ENCODE results near the gene RGCC.

The RGCC gene

DNA sequence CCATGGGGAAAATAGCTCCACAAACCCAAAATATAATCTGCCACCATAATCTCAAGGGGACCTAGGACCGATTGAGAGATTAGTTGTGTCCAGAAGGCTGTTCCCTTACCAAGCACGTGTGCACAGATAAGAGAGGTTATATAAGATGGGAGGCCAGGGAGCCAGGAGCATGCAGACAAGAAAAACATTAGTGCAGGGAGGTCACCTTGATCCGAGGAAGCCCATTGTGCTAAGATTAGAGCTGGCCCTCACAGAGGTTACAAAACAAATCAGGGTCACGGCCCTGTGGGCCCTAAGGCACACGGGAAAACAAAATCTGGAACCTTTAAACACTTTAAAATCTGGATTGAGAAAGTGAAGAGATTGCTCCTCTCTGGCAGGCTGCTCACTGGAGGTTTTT, 37.7 kb downstream of the RGCC start:
- Histone ChIP-seq H3K4me2 (ENCODE audit: low read depth, low read length, poor library complexity, severe bottlenecking) (no peak overlapping the region), H3K27me3 (ENCODE audit: insufficient read depth, low read length, poor library complexity, severe bottlenecking) (no peaks in the 10 kb centered on the region), H3K36me3 (ENCODE audit: insufficient read depth, low read length) (no peaks in the 10 kb centered on the region), H3K4me1 (ENCODE audit: insufficient read depth, low read length, poor library complexity, severe bottlenecking) (peaks cover 20% of the 10 kb centered on the region), H4K20me1 (ENCODE audit: insufficient read depth, low read length, poor library complexity, severe bottlenecking) (no peaks in the 10 kb centered on the region), H3K9ac (ENCODE audit: low read depth, low read length, poor library complexity, severe bottlenecking) (no peak overlapping the region), H3K4me3 (ENCODE audit: low read length, poor library complexity, severe bottlenecking) (no peak overlapping the region), H3K9me3 (ENCODE audit: insufficient read depth, low read depth, low read length) (no peaks in the 10 kb centered on the region), H3K79me2 (ENCODE audit: insufficient read depth, low read length) (no peaks in the 10 kb centered on the region), H3K9me2 (replicated peaks; ENCODE audit: low read depth, low read length) (no peaks in the 10 kb centered on the region), H3F3A (ENCODE audit: low read depth) (no peaks in the 10 kb centered on the region), H2AFZ (ENCODE audit: low read length) (no peak overlapping the region)
- TF ChIP-seq EZH2phosphoT487 (IDR thresholded peaks at IDR 0.05; ENCODE audit: borderline replicate concordance) (no peak), CTCF (conservative IDR thresholded peaks at IDR 0.05; ENCODE audit: low read length) (no peak)

DNA sequence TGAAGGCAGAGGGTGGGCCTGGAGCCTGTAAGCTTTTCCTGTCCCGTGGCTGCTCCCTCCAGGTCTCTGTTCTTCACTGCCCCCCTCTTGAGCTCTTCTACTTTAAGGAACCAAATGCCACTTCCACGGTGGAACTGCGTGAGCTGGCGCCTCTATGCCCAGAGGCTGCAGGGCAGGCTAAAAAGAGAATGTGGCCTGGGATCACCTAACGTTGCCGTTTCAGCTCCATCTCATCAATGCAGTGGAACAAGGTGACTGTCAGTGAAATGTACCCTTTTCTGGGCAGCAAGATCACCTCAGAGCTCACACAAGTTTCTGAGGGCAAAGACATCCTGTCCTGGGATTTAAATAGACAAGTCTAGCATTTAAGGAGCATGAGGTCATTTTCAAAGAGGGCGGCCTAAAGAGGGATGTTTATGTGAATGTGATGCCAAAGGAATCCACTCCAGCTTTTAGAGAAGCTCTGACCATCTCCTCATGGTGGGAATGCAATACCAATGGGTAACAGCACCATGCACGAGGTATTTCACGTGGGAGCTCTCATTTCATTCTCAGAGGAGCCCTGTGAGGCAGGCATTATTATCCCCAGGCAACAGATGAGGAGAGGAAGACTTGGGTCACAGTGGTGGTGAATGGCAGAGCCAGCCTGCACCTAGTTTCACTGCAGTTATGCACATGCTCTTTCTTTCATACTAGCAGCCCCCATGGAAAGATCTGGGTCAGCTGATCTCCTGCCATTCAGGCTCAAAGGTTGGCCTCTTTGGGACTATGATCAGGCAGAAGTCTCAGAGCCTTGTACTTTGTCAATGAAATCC, 39.3 kb downstream of the RGCC start:
- H3K9ac ChIP-seq (ENCODE audit: low read depth, low read length, poor library complexity, severe bottlenecking): no peak overlapping the region
- H3F3A ChIP-seq (ENCODE audit: low read depth): no peaks in the 10 kb centered on the region
- no peak for TF ChIP-seq CTCF (conservative IDR thresholded peaks at IDR 0.05; ENCODE audit: low read length)
- TF ChIP-seq EZH2phosphoT487 (IDR thresholded peaks at IDR 0.05; ENCODE audit: borderline replicate concordance): no peak
- H3K9me2 ChIP-seq (replicated peaks; ENCODE audit: low read depth, low read length): no peaks in the 10 kb centered on the region
- H3K4me1 ChIP-seq (ENCODE audit: insufficient read depth, low read length, poor library complexity, severe bottlenecking): peaks cover 28% of the 10 kb centered on the region
- no peaks in the 10 kb centered on the region for H3K27me3 ChIP-seq (ENCODE audit: insufficient read depth, low read length, poor library complexity, severe bottlenecking)
- H3K79me2 ChIP-seq (ENCODE audit: insufficient read depth, low read length): no peaks in the 10 kb centered on the region
- no peaks in the 10 kb centered on the region for H3K36me3 ChIP-seq (ENCODE audit: insufficient read depth, low read length)
- H2AFZ ChIP-seq (ENCODE audit: low read length): no peak overlapping the region
- H3K9me3 ChIP-seq (ENCODE audit: insufficient read depth, low read depth, low read length): no peaks in the 10 kb centered on the region
- no peak overlapping the region for H3K4me3 ChIP-seq (ENCODE audit: low read length, poor library complexity, severe bottlenecking)
- H4K20me1 ChIP-seq (ENCODE audit: insufficient read depth, low read length, poor library complexity, severe bottlenecking): no peaks in the 10 kb centered on the region
- H3K4me2 ChIP-seq (ENCODE audit: low read depth, low read length, poor library complexity, severe bottlenecking): no peak overlapping the region

DNA sequence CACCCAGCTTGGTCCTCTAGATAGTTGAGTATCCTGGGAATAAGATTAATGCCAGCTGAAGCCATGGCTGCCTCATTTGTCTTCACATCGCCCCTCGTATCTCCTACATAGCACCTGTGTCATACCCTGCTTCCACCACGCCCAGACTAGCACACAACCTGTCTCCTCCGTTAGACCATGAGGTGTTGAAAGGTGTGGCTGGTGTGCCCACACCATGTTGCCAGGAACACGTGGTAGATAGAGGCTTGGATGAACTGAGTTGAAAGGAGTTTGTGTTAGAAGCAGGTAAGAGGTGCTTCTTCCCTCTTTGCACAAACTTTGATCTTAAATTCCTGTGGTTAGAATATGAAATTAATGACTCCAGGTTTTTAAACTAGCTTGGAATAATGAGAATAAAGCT, 40.1 kb downstream of the RGCC start:
- H4K20me1 ChIP-seq (ENCODE audit: insufficient read depth, low read length, poor library complexity, severe bottlenecking): no peaks in the 10 kb centered on the region
- no peaks in the 10 kb centered on the region for H3K9me2 ChIP-seq (replicated peaks; ENCODE audit: low read depth, low read length)
- no peak overlapping the region for H2AFZ ChIP-seq (ENCODE audit: low read length)
- no peak overlapping the region for H3K9ac ChIP-seq (ENCODE audit: low read depth, low read length, poor library complexity, severe bottlenecking)
- H3F3A ChIP-seq (ENCODE audit: low read depth): no peaks in the 10 kb centered on the region
- no peak overlapping the region for H3K4me3 ChIP-seq (ENCODE audit: low read length, poor library complexity, severe bottlenecking)
- peaks cover 22% of the 10 kb centered on the region for H3K4me1 ChIP-seq (ENCODE audit: insufficient read depth, low read length, poor library complexity, severe bottlenecking)
- H3K9me3 ChIP-seq (ENCODE audit: insufficient read depth, low read depth, low read length): no peaks in the 10 kb centered on the region
- no peaks in the 10 kb centered on the region for H3K79me2 ChIP-seq (ENCODE audit: insufficient read depth, low read length)
- H3K27me3 ChIP-seq (ENCODE audit: insufficient read depth, low read length, poor library complexity, severe bottlenecking): no peaks in the 10 kb centered on the region
- no peak overlapping the region for H3K4me2 ChIP-seq (ENCODE audit: low read depth, low read length, poor library complexity, severe bottlenecking)
- TF ChIP-seq CTCF (conservative IDR thresholded peaks at IDR 0.05; ENCODE audit: low read length): no peak
- no peak for TF ChIP-seq EZH2phosphoT487 (IDR thresholded peaks at IDR 0.05; ENCODE audit: borderline replicate concordance)
- H3K36me3 ChIP-seq (ENCODE audit: insufficient read depth, low read length): no peaks in the 10 kb centered on the region

Measured in Loucy (cell line).